ENCODE results near the gene TPI1. TPM values are rescaled to one million over a fixed set of nuclear protein-coding genes. Genes with fewer than 3 reads are reported as not detected.

The TPI1 gene
- polyA plus RNA-seq, 1 of the 3 experiments (the other 2 are of a cell fraction) = 1,175 TPM

DNA sequence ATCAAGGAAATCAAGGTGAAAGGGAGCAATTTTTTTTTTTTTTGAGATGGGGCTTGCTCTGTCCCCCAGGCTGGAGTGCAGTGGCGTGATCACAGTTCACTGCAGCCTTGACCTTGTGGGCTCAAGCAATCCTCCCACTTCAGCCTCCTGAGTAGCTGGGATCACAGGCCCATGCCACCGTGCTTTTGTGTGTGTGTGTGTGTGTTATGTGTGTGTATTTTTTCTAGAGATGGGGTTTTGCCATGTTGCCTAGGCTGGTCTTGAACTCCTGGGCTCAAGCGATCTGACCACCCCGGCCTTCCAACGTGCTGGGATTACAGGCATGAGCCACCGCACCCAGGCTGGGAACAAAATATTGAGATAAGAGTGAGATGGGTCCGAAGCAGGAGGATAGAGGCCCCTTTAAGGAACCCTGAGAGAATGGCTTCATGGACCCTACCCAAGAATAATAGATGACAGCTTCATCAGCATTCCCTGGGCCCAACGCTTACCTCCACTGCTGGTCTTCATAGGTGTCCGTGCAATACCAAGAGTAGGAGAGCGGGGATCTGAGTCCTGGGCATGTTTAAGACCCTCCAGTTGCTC is 17.3 kb upstream of the TPI1 start (continued):
- TF ChIP-seq, protein P1, sequence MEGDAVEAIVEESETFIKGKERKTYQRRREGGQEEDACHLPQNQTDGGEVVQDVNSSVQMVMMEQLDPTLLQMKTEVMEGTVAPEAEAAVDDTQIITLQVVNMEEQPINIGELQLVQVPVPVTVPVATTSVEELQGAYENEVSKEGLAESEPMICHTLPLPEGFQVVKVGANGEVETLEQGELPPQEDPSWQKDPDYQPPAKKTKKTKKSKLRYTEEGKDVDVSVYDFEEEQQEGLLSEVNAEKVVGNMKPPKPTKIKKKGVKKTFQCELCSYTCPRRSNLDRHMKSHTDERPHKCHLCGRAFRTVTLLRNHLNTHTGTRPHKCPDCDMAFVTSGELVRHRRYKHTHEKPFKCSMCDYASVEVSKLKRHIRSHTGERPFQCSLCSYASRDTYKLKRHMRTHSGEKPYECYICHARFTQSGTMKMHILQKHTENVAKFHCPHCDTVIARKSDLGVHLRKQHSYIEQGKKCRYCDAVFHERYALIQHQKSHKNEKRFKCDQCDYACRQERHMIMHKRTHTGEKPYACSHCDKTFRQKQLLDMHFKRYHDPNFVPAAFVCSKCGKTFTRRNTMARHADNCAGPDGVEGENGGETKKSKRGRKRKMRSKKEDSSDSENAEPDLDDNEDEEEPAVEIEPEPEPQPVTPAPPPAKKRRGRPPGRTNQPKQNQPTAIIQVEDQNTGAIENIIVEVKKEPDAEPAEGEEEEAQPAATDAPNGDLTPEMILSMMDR (IDR thresholded peaks at IDR 0.05) = no peak
- no peak for TF ChIP-seq TCF12 (IDR thresholded peaks at IDR 0.05)

GRCh38 chr12:6850796-6851152 is 16.6 kb upstream of the TPI1 start:
- Histone ChIP-seq H2AFZ (ENCODE audit: low read depth) (no peak overlapping the region), H3K9me2 (no peaks in the 10 kb centered on the region), H3K4me2 (peak overlapping the region; percentile 77), H4K20me1 (ENCODE audit: insufficient read depth) (no peaks in the 10 kb centered on the region; the same call in 1 of the 2 replicates), H3K79me2 (ENCODE audit: insufficient read depth) (peaks cover 68% of the 10 kb centered on the region), H3F3A (replicated peaks; ENCODE audit: insufficient read depth) (peaks cover 21% of the 10 kb centered on the region), H3K9ac (peak overlapping the region; percentile 59; the same call in 1 of the 2 replicates), H3K27ac (ENCODE audit: low read depth in 2 of 2, low read length in 1 of 2) (peak overlapping the region; percentile 41 to 73; a peak in 1 of 4 replicates), H3K4me1 (ENCODE audit: control insufficient read depth in 1 of 2, insufficient read depth in 2 of 2, low read depth in 1 of 2, low read length in 1 of 2) (peaks cover 7 to 17% of the 10 kb centered on the region in 2 experiments), H3K9me3 (no peaks in the 10 kb centered on the region), H3K27me3 (ENCODE audit: insufficient read depth) (no peaks in the 10 kb centered on the region), H3K4me3 (ENCODE audit: low read depth in 2 of 2, low read length in 1 of 2) (peak overlapping the region; percentile 70 to 76), H3K36me3 (replicated peaks in 1 of 2; ENCODE audit: control insufficient read depth in 1 of 2, insufficient read depth in 2 of 2, low read length in 1 of 2) (peaks cover 28 to 37% of the 10 kb centered on the region in 2 experiments)
- POLR2A ChIA-PET = interaction anchor here (0.8 to 3.4 kb wide), 11 partner anchors 10 to 162 kb away, joined by 3 to 57 read pairs (median 15); partner anchors contain the start of genes C12orf57, COPS7A, GNB3 and P3H3
- CTCF ChIA-PET = interaction anchor here (1.2 to 19.4 kb wide), 6 partner anchors 8 to 287 kb away, joined by 3 to 225 read pairs (median 15); partner anchors contain the start of genes GNB3, MLF2, P3H3 and SPSB2
- WGBS (ENCODE audit: low lambda C conversion rate) = 31% methylated on average over 9 of the region's 16 CpGs
- no peak for TF ChIP-seq GABPA (IDR thresholded peaks at IDR 0.05; ENCODE audit: low read depth)
- TF ChIP-seq IRF3 (IDR thresholded peaks at IDR 0.05; ENCODE audit: low read depth, low read length) = no peak
- no peak for TF ChIP-seq JUND (IDR thresholded peaks at IDR 0.05)
- TF ChIP-seq POLR2AphosphoS5 (IDR thresholded peaks at IDR 0.05; ENCODE audit: low read depth, low read length) = no peak
- TF ChIP-seq, protein P2, sequence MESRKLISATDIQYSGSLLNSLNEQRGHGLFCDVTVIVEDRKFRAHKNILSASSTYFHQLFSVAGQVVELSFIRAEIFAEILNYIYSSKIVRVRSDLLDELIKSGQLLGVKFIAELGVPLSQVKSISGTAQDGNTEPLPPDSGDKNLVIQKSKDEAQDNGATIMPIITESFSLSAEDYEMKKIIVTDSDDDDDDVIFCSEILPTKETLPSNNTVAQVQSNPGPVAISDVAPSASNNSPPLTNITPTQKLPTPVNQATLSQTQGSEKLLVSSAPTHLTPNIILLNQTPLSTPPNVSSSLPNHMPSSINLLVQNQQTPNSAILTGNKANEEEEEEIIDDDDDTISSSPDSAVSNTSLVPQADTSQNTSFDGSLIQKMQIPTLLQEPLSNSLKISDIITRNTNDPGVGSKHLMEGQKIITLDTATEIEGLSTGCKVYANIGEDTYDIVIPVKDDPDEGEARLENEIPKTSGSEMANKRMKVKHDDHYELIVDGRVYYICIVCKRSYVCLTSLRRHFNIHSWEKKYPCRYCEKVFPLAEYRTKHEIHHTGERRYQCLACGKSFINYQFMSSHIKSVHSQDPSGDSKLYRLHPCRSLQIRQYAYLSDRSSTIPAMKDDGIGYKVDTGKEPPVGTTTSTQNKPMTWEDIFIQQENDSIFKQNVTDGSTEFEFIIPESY (IDR thresholded peaks at IDR 0.05; ENCODE audit: borderline replicate concordance, low read depth) = no peak
- TF ChIP-seq, protein P3, sequence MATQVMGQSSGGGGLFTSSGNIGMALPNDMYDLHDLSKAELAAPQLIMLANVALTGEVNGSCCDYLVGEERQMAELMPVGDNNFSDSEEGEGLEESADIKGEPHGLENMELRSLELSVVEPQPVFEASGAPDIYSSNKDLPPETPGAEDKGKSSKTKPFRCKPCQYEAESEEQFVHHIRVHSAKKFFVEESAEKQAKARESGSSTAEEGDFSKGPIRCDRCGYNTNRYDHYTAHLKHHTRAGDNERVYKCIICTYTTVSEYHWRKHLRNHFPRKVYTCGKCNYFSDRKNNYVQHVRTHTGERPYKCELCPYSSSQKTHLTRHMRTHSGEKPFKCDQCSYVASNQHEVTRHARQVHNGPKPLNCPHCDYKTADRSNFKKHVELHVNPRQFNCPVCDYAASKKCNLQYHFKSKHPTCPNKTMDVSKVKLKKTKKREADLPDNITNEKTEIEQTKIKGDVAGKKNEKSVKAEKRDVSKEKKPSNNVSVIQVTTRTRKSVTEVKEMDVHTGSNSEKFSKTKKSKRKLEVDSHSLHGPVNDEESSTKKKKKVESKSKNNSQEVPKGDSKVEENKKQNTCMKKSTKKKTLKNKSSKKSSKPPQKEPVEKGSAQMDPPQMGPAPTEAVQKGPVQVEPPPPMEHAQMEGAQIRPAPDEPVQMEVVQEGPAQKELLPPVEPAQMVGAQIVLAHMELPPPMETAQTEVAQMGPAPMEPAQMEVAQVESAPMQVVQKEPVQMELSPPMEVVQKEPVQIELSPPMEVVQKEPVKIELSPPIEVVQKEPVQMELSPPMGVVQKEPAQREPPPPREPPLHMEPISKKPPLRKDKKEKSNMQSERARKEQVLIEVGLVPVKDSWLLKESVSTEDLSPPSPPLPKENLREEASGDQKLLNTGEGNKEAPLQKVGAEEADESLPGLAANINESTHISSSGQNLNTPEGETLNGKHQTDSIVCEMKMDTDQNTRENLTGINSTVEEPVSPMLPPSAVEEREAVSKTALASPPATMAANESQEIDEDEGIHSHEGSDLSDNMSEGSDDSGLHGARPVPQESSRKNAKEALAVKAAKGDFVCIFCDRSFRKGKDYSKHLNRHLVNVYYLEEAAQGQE (IDR thresholded peaks at IDR 0.05; ENCODE audit: low read depth, low read length) = no peak
- no peak for TF ChIP-seq RAD21 (IDR thresholded peaks at IDR 0.05; ENCODE audit: low read length)
- no peak for TF ChIP-seq SMC3 (IDR thresholded peaks at IDR 0.05; ENCODE audit: low read depth, low read length)
- no peak for TF ChIP-seq FOXJ3 (CRISPR knock-in tag; IDR thresholded peaks at IDR 0.05)
- no peak; the same call in 1 of the 2 replicates for TF ChIP-seq FOSL2 (IDR thresholded peaks at IDR 0.05; ENCODE audit: borderline replicate concordance, low read depth)
- TF ChIP-seq FOXM1 (IDR thresholded peaks at IDR 0.05; ENCODE audit: low read depth) = no peak
- TF ChIP-seq, protein P4, sequence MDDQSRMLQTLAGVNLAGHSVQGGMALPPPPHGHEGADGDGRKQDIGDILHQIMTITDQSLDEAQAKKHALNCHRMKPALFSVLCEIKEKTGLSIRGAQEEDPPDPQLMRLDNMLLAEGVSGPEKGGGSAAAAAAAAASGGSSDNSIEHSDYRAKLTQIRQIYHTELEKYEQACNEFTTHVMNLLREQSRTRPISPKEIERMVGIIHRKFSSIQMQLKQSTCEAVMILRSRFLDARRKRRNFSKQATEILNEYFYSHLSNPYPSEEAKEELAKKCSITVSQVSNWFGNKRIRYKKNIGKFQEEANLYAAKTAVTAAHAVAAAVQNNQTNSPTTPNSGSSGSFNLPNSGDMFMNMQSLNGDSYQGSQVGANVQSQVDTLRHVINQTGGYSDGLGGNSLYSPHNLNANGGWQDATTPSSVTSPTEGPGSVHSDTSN (IDR thresholded peaks at IDR 0.05) = no peak
- no peak for TF ChIP-seq ELF1 (IDR thresholded peaks at IDR 0.05)
- no peak for TF ChIP-seq RFX5 (IDR thresholded peaks at IDR 0.05; ENCODE audit: low read length)
- TF ChIP-seq, protein P5, sequence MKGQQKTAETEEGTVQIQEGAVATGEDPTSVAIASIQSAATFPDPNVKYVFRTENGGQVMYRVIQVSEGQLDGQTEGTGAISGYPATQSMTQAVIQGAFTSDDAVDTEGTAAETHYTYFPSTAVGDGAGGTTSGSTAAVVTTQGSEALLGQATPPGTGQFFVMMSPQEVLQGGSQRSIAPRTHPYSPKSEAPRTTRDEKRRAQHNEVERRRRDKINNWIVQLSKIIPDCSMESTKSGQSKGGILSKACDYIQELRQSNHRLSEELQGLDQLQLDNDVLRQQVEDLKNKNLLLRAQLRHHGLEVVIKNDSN (IDR thresholded peaks at IDR 0.05; ENCODE audit: borderline replicate concordance, low read depth) = no peak
- no peak for TF ChIP-seq SIN3A (IDR thresholded peaks at IDR 0.05; ENCODE audit: borderline replicate concordance, low read depth, low read length)
- no peak for DNase-seq

Measured in SK-N-SH (cell line).